ENCODE measurements around the gene NOP53.

The NOP53 gene

GRCh38 chr19:47805313-47805712, 60.0 kb downstream of the NOP53 start:
- no peak for DNase-seq (ENCODE audit: low read depth, low spot score)

GRCh38 chr19:47806435-47806834, 61.1 kb downstream of the NOP53 start:
- no peak for DNase-seq (ENCODE audit: low read depth, low spot score)

All from smooth muscle cell of the brain vasculature (primary cell).